DND-41 (cell line): Measurements from ENCODE around the gene PRRC2B.
A peak's percentile ranks its signal among the peaks of the same experiment; 100 is the strongest.

Source experiments
- ATAC-seq: fragments of 200-7000 bp; cut with Tn5 transposase; 3 replicates; pipeline ENCODE4 v1.9.1; 2021; ENCODE audit warnings: low read depth; ENCODE audit not compliant: insufficient read depth
- DNase-seq: peaks from one replicate; pipeline ENCODE4 v3.0.0-alpha.2; 2020
- H2AFZ ChIP-seq: 2 replicates; pipeline ENCODE4 v1.6.0; 2012; ENCODE audit warnings: low read depth, low read length
- H3K27ac ChIP-seq: 2 replicates; pipeline ENCODE4 v1.5.1; 2012; ENCODE audit warnings: low read length, inconsistent platforms
- H3K27me3 ChIP-seq: fragments of 200-600 bp; sonication (generic); 2 replicates; pipeline ENCODE4 v1.6.0; 2012; ENCODE audit warnings: low read length, mild to moderate bottlenecking, inconsistent platforms; ENCODE audit not compliant: insufficient read depth, poor library complexity
- H3K36me3 ChIP-seq: 2 replicates; pipeline ENCODE4 v1.5.1; 2012; ENCODE audit warnings: low read length, inconsistent platforms; ENCODE audit not compliant: insufficient read depth
- H3K4me1 ChIP-seq: 2 replicates; pipeline ENCODE4 v1.5.1; 2012; ENCODE audit warnings: mild to moderate bottlenecking, low read length; ENCODE audit not compliant: insufficient read depth
- H3K4me2 ChIP-seq: 2 replicates; pipeline ENCODE4 v1.6.0; 2012; ENCODE audit warnings: mild to moderate bottlenecking, moderate library complexity, low read length, inconsistent platforms; ENCODE audit not compliant: insufficient read depth
- H3K4me3 ChIP-seq, 2 experiments: fragments of 200-600 bp in 1 of 2; shearing (Covaris generic) in 1 of 2; 2 replicates each; pipeline ENCODE4 v1.5.1; 2012 to 2016; ENCODE audit warnings: inconsistent platforms in 2 of 2, low read length in 2 of 2, mild to moderate bottlenecking in 2 of 2, low read depth in 1 of 2, moderate library complexity in 1 of 2
- H3K79me2 ChIP-seq: 2 replicates; pipeline ENCODE4 v1.6.0; 2012; ENCODE audit warnings: low read length, inconsistent platforms; ENCODE audit not compliant: insufficient read depth
- H3K9ac ChIP-seq: 2 replicates; pipeline ENCODE4 v1.6.0; 2012; ENCODE audit warnings: low read depth, mild to moderate bottlenecking, inconsistent platforms, low read length, moderate library complexity
- H3K9me3 ChIP-seq: 2 replicates; pipeline ENCODE4 v1.5.1; 2012; ENCODE audit warnings: low read length, moderate library complexity, mild to moderate bottlenecking, inconsistent platforms; ENCODE audit not compliant: insufficient read depth, severe bottlenecking
- H4K20me1 ChIP-seq: 2 replicates; pipeline ENCODE4 v1.6.0; 2012; ENCODE audit warnings: low read length; ENCODE audit not compliant: insufficient read depth
- CTCF ChIP-seq: IDR thresholded peaks from 2 replicates; pipeline ENCODE4 v1.5.1; 2012; ENCODE audit warnings: borderline replicate concordance, low read length, moderate library complexity, mild to moderate bottlenecking; ENCODE audit not compliant: poor library complexity, severe bottlenecking; ENCODE audit errors: extremely low read depth
- EZH2 ChIP-seq: IDR thresholded peaks from 3 replicates; pipeline ENCODE4 v1.6.1; 2012; ENCODE audit warnings: borderline replicate concordance, low read depth, mild to moderate bottlenecking, moderate library complexity, low read length, inconsistent platforms; ENCODE audit not compliant: severe bottlenecking

PRRC2B gene

GRCh38 chr9:131495785-131496184, 101.9 kb downstream of the PRRC2B start:
- no peak overlapping the region for H2AFZ ChIP-seq
- TF ChIP-seq CTCF (no peak), EZH2 (no peak)
- H4K20me1 ChIP-seq: peaks cover 33% of the 10 kb centered on the region; the same call in 1 of the 2 replicates
- peaks cover 23% of the 10 kb centered on the region for H3K4me1 ChIP-seq
- DNase-seq (no peak), ATAC-seq (no peak)
- H3K27me3 ChIP-seq: no peaks in the 10 kb centered on the region
- no peak overlapping the region for H3K9ac ChIP-seq
- H3K4me3 ChIP-seq: no peak overlapping the region
- no peak overlapping the region for H3K4me2 ChIP-seq
- H3K9me3 ChIP-seq: no peaks in the 10 kb centered on the region
- no peaks in the 10 kb centered on the region for H3K79me2 ChIP-seq
- peaks cover 94% of the 10 kb centered on the region for H3K36me3 ChIP-seq
- H3K27ac ChIP-seq: no peak overlapping the region

- peaks cover 34% of the 10 kb centered on the region for H3K4me1 ChIP-seq
- H3K27ac ChIP-seq: no peak overlapping the region
- no peaks in the 10 kb centered on the region for H3K9me3 ChIP-seq
- no peak overlapping the region for H3K4me2 ChIP-seq
- H2AFZ ChIP-seq: no peak overlapping the region
- no peaks in the 10 kb centered on the region for H3K27me3 ChIP-seq
- ATAC-seq (no peak), DNase-seq (no peak)
- TF ChIP-seq CTCF: no peak
- no peak for TF ChIP-seq EZH2
- peaks cover 28% of the 10 kb centered on the region; the same call in 1 of the 2 replicates for H4K20me1 ChIP-seq
- H3K4me3 ChIP-seq: no peak overlapping the region
- H3K36me3 ChIP-seq: peaks cover 83% of the 10 kb centered on the region
- no peak overlapping the region for H3K9ac ChIP-seq
- peaks cover 3% of the 10 kb centered on the region; the same call in 1 of the 2 replicates for H3K79me2 ChIP-seq
Observed at GRCh38 chr9:131496844-131497405, 103.0 kb downstream of the PRRC2B start.

GRCh38 chr9:131499254-131499767, 105.4 kb downstream of the PRRC2B start:
- H3K79me2 ChIP-seq: peaks cover 20% of the 10 kb centered on the region
- no peaks in the 10 kb centered on the region for H3K9me3 ChIP-seq
- H3K27ac ChIP-seq: 0 out of 2 replicates have a peak overlapping the region, but pooled peaks have one; percentile 22
- no peak overlapping the region for H3K9ac ChIP-seq
- peaks cover 59% of the 10 kb centered on the region for H3K36me3 ChIP-seq
- no peaks in the 10 kb centered on the region for H3K27me3 ChIP-seq
- TF ChIP-seq EZH2: no peak
- TF ChIP-seq CTCF: no peak
- H3K4me2 ChIP-seq: no peak overlapping the region
- H3K4me1 ChIP-seq: peaks cover 53% of the 10 kb centered on the region
- DNase-seq (no peak), ATAC-seq (no peak)
- H4K20me1 ChIP-seq: peaks cover 14% of the 10 kb centered on the region; the same call in 1 of the 2 replicates
- H2AFZ ChIP-seq: no peak overlapping the region
- no peak overlapping the region for H3K4me3 ChIP-seq
